Stimulated activated naive CD8-positive, alpha-beta T cell treated with anti-CD3 and anti-CD28 coated beads, Interleukin-15, Interleukin-2, amounts not matched to agents 100 U/mL and 50 U/mL, for 24 hours (primary cell): ENCODE measurements around the gene C9orf50.
"Not testable (repeated sequence)": the region's sequence is repeated elsewhere in the genome, so short reads cannot be mapped to it uniquely, and the experiment has no call there.

Experiments used
- ATAC-seq: fragments of 150-1000 bp; cut with Tn5 transposase; one replicate; pipeline ENCODE4 v1.10.0; 2021
- DNase-seq: peaks from one replicate; pipeline ENCODE4 v3.0.0; 2021

The C9orf50 gene

GRCh38 chr9:129610473-129611306 is 10.2 kb downstream of the C9orf50 start:
- peak; percentile 81 for DNase-seq
- peak; percentile 63 for ATAC-seq

DNA sequence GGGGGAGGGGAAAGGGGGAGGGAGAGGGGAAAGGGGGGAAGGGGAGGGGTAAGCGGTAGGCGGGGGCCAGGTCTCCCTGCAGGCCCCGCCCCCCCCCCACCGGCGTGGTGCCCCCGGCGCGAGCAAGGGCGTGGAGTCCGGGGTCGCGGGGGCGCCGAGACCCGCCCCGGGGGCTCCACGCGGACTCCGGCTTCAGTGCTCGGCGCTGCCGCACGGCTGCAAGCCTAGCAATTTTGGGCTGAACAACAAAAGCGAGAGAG is 10.8 kb downstream of the C9orf50 start:
- DNase-seq (no peak), ATAC-seq (no peak)

- DNase-seq = peak; percentile 56
- peak; percentile 30 for ATAC-seq
These were observed 11.3 kb downstream of the C9orf50 start for GRCh38 chr9:129609486-129610212.

DNA sequence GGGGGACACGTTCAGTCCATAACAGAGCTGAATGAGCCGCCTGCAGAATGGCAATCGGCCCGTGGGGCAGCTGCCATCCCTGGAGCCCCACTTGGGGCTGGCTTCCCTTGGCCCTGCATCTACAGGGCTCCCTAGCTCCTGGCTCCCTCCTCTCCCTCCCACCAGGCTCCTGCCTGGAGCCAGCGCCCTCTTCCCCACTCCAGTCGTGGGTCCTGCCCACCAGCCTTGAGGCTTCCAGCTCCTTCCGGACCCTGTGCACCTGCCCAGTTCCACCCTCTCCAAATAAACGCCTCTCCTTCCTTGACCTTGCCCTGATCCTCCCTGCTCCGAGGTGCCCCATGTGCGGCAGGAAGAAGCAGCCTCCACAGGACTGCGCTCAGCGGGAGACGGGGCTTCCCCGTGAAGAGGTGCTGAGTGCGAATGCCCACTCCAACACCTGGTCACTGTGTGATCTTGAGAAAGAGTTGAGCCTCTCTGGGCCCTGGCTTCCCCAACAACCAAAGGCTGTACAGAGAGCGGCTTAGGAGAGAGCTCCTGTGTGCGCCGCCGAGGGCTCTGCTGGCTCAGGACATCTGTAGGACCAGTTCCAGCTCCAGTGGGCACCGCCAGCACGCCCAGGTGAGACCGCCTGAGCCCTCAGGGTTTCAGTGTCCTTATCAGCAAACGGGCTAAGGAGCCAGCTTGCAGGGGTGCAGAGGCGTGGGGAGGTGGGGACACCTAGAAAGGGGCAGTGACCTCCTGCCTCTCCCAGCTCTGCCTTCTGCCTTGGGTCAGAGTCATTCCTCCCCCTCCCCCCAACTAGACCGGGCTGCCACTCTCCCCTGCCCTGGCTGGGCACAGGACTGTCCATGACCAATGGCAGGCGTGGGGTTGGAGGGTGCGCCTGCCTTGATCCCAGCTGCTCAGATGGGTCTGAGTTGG is 12.1 kb downstream of the C9orf50 start:
- DNase-seq (no peak), ATAC-seq (no peak)

DNA sequence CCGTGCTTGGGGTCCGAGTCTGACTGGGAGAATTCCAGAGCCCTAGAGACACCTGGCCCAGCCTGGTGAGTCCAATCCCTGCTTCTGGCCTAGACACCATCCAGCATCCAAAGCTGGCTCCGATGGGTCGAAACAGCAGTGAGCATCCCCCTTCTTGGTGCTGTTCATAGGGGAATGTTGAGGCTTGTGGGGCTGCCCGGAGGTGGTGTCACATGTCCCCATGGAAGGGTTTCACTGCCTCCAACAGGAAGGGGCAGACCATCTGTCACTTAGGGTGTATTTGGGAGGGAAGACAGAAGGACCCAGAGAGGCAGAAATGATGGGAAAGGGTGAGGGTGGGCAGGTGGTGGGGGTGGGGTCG is 13.9 kb downstream of the C9orf50 start:
- no peak for DNase-seq
- ATAC-seq = no peak

GRCh38 chr9:129606161-129607026 is 14.5 kb downstream of the C9orf50 start:
- DNase-seq = no peak
- no peak for ATAC-seq

GRCh38 chr9:129604766-129605163 is 16.1 kb downstream of the C9orf50 start:
- ATAC-seq = no peak
- DNase-seq = no peak

DNA sequence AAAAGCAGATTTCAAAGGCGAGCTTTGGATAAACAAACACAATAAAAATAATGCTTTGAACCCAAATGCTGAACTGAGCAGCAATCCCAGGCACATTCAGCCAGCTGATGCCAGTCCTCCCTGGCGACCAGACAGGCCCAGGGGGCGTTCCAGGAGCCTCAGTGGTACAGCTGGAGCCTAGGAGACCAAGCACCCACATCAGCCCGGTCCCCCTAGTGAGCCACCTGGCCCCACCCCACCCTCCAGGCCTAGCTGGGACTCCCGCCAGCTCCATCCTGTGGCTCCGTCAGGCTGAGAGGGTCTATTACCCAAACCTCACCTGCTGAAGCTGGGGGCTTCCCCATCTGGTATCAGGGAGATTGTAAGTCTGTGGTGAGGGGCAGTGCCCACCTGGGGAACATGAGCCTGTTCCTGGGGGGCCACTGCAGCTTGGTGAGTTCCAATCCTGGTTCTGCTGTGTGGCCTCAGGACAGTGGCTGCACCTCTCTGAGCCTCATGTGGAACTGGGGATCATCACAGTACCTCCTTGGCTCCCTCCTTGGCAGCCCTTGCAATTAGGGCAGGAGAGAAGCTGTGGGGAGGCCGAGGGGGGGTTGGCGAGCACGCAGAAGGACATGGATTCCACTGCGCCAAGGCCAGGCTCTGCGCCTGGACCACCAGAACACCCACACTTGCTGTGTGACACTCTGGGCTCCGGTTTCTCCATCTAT is 16.7 kb downstream of the C9orf50 start:
- no peak for DNase-seq
- ATAC-seq = no peak

- ATAC-seq = peak; percentile 20
- no peak for DNase-seq
These were observed 18.1 kb downstream of the C9orf50 start for GRCh38 chr9:129602598-129603415.

GRCh38 chr9:129601082-129601674 is 19.7 kb downstream of the C9orf50 start:
- no peak for ATAC-seq
- no peak for DNase-seq

DNA sequence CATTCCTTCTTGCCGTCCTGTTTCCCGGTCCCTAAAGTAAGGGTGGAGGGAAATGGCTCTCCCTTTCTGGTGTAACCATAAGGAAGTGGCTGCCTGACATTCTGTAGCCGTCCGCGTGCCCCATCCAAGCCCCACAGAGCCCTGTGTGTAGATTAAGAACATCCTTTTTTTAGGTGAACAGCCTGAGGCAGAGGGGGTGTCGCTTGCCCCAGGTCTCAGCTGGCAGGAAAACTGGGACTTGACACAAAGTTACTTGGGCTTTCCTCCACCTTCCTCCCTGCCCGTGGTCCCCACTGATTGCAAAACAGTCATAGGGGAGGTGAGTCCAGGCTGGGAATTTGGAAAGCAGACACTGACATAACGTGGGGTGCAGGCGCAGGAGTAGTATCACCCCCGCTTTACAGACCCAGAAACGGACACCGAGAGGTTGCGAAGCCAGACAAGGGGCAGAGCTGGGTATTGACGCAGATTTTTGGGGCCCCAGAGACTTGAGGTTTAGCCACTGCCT is 22.8 kb downstream of the C9orf50 start:
- ATAC-seq (peak; percentile 10), DNase-seq (no peak)

DNA sequence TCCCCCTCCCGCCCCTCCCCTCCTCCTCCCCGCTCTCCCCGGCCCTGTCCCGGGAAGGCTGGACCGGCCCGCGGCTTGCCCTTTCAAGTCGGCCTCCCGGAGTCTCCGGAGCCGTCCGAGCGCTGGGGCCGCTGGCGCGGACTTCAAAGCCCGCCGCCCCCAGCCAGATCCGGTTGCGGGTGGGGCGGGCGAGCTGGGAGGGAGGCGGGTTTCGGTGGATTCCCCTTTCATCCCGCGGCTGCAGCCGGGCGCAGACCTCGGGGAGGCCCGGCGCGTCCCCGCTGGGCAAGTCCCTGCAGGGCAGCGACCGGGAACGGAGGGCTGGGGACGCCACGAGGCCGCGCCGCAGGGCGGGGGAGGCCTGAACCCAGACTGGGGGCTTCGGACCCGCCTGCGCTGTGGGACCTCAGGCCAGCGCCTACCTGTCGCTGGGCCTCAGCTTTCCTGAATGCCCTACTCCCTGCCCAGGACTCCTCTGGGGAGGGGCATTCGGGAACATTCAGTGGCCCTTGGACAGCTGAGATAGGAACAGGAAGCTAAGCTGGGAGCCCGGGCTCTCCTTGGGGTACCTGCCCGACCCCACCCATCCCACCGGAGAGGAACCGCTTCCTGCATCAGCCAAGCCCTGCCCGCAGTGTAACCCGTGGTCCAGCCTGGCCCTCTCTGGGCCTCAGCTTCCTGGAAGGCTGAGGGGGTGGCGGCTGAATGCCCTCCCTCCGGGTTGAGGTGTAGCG is 23.4 kb downstream of the C9orf50 start:
- ATAC-seq = peak; percentile 38
- DNase-seq = peak; percentile 52

DNA sequence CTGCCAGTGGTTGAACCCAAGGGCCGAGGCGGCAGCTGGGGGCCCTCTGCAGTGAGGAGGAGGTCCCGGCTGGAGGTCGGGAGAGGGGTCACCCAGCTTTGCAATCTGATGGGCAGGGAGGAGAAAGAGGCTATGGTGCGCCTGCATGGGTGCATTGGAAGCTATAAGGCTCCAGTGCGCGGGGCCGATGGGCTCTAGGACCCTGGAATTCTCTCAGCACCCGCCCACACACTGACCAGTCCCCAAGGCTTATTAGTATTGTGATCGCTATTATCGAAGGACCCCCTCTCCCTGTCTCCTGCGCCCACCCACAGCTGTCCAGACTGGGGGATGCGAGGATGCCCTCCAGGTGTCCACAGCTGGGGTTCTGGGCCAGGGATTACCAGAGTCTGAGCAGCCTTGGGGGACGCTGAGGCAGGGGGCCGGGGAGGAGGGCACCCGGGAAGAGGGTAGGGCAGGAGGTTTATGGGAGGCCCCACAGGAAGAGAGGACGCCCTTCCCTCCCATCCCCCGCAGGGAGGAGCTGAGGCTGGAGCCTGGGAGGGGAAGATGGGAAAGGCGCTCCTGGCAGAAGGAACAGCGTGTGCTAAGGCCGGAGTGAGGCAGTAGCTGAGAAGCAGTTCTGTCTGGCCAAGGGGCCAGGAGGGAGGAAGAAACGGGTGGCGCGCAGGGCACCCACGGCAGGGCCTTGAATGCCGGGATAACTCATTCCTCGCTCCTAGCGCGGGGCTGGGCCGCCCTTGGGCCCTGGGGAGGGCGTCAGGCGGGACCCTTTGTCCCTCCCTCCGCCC is 24.2 kb downstream of the C9orf50 start:
- DNase-seq = no peak
- peak; percentile 20 for ATAC-seq

DNA sequence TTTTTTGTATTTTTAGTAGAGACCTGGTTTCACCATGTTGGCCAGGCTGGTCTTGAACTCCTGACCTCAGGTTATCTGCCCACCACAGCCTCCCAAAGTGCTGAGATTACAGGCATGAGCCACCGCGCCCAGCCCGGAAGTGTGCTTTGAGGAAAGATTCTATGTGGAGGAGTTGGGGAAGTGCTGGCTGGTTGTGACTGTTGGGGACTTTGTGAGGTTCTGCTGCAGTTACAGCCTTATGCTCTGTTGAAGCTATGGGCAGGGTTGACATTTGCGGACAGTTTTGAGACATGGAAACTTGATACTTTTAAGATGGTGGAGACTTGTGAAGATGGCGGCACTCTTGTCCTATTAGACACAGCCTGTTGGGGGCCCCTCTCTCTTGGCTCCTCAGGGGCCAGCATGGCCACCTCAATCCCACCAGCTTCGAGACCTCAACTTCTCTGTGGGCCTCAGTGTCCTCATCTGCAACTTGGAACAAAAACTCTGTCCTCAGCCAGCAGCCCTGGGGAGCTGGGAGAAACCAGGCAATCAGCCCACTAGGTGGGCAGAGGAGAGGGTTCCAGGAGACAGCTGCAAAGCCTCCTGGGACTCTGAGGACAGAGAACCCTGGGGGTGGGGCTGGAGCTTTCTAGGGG is 24.9 kb downstream of the C9orf50 start:
- DNase-seq (peak; percentile 24), ATAC-seq (no peak)

DNA sequence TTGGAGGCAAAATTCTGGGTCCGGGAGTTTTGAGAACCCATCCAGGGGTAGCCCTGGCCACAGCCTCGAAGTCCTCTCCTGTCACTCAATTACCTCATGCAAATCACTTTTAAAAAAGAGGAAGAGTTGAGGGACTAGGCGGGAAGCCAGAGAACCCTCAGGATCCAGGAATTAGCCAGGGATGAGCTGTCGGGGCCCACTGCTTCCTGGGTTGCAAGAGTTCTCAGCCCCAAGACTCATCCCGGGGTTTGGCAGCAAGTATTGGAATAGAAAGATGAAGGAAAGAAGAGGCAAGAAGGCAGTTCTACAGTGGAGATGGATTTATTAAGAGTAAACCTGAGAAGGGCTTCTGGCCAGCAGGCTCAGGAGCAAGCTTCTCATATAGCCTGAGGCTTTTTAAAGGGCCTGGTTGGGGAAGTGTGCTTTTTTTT is 25.6 kb downstream of the C9orf50 start:
- ATAC-seq = no peak

DNA sequence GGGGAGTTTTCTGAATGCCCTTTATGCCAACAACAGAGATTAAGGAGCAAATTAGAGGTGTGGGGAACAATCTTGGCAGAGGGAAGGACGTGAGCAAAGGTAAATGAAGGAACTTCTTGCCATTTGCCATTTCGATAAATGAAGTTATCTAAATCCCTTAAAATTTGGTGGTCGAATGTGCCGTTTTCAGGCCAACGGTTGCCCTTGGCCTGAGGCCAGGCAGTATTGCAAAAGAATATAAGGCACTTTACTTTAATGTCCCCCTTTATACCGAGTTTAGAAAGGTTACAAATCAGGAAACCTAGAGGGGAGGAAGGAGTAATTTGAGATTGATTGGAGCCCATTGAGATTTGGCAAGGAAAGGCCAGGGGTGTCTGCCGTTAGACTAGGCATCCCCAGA is 26.3 kb downstream of the C9orf50 start:
- no peak for ATAC-seq
- no peak for DNase-seq

More for the DNA sequence above, 25.6 kb downstream of the C9orf50 start:
- DNase-seq = no peak

GRCh38 chr9:129592790-129593189 is 28.1 kb downstream of the C9orf50 start:
- ATAC-seq, DNase-seq: not testable (repeated sequence)
